Small intestine (tissue), 7 donors: ENCODE measurements around the gene NEK8. TPM values are rescaled to one million over a fixed set of nuclear protein-coding genes. Genes with fewer than 3 reads are reported as not detected.
"Not testable (repeated sequence)": the region's sequence is repeated elsewhere in the genome, so short reads cannot be mapped to it uniquely, and the experiment has no call there.

Experiments
- DNase-seq, 2 donors: peaks; one replicate each; pipeline versions ENCODE4 v3.0.0 to v3.0.0-alpha.2; 2013
- FAIRE-seq: peaks from 2 replicates; lab custom pipeline; 2012; peaks lifted over from hg19 to GRCh38; lab: Jason Lieb, UNC
- H3K27ac ChIP-seq, 3 donors: one replicate each; pipeline ENCODE4 v1.5.1; 2013; ENCODE audit warnings: low read length in 2 of 3, mild to moderate bottlenecking in 2 of 3, control low read depth in 1 of 3, inconsistent platforms in 1 of 3, low read depth in 1 of 3, moderate library complexity in 1 of 3
- H3K27me3 ChIP-seq, 3 donors: one replicate each; pipeline ENCODE4 v1.6.1; 2013; ENCODE audit warnings: low read length in 3 of 3, inconsistent platforms in 1 of 3; ENCODE audit not compliant: control insufficient read depth in 3 of 3, insufficient read depth in 3 of 3
- H3K36me3 ChIP-seq, 3 donors: one replicate each; pipeline ENCODE4 v1.6.1; 2013; ENCODE audit warnings: low read length in 3 of 3, inconsistent platforms in 1 of 3, low read depth in 1 of 3, mild to moderate bottlenecking in 1 of 3, moderate library complexity in 1 of 3; ENCODE audit not compliant: control insufficient read depth in 3 of 3, insufficient read depth in 2 of 3
- H3K4me1 ChIP-seq, 3 donors: one replicate each; pipeline ENCODE4 v1.6.1; 2013; ENCODE audit warnings: low read length in 2 of 3, inconsistent platforms in 1 of 3, low read depth in 1 of 3, mild to moderate bottlenecking in 1 of 3, moderate library complexity in 1 of 3; ENCODE audit not compliant: control insufficient read depth in 3 of 3, insufficient read depth in 2 of 3
- H3K4me3 ChIP-seq, 3 donors: one replicate each; pipeline ENCODE4 v1.5.1; 2013; ENCODE audit warnings: low read length in 3 of 3, control low read depth in 1 of 3, inconsistent platforms in 1 of 3, low read depth in 1 of 3, mild to moderate bottlenecking in 1 of 3, moderate library complexity in 1 of 3
- H3K9me3 ChIP-seq, 2 donors: one replicate each; pipeline ENCODE4 v1.6.1; 2013; ENCODE audit warnings: low read depth in 1 of 2, low read length in 1 of 2; ENCODE audit not compliant: control insufficient read depth in 2 of 2, insufficient read depth in 1 of 2
- WGBS, 3 donors: extraction: QIAGEN DNeasy Blood & Tissue Kit; methylation state at CpG; one replicate each; pipeline ENCODE4 v1.1.7; 2013; 5-methylcytosine and 5-hydroxymethylcytosine counted together
- polyA plus RNA-seq, 4 donors: library from polyadenylated mRNA; stranded (reverse) in 3 of 4; unstranded in 1 of 4; fragments of 200-250 nt in 3 of 4; fragments of 120-200 nt in 1 of 4; gene quantifications; one replicate each; pipeline versions ENCODE4 v1.2.1 to v1.2.3, GENCODE V29; 2013
- donor health status: healthy with polysubstance abuse.
- donor health status: control.
- donor health status: control.
- donor health status: Bipolar disorder and iron deficiency.
- donor health status: healthy.

The NEK8 gene
- polyA plus RNA-seq, 4 donors: 3.5 to 5.7 (median 3.6) TPM

- no peak for FAIRE-seq
- WGBS, 3 donors: 88 to 96% (median 91%) methylated on average over 6 of the region's 6 CpGs
Measured at GRCh38 chr17:28773736-28774135, 45.1 kb downstream of the NEK8 start.

DNA sequence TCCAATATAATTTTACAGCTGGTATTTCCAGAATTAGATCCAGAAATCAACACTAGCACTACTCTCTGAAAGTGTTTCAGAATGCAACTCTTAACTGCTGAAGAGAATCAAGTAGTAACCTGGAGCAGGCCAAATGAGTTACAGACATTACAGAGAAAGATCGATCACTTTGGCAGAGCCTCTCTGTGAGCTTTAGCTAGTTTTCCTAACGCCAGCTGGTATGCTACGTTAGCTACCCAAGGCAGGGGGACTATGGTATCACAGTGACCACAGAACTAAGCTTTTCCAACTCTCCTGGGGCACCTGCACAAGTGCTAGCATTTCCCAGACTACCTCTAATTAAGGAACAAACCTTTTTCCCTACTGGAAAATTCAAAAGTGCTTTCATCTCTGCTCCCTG lies 45.6 kb downstream of the NEK8 start:
- WGBS, 3 donors: 67 to 74% (median 72%) methylated on average over 3 of the region's 3 CpGs
- H3K4me1 ChIP-seq: no peaks in the 10 kb centered on the region
- H3K36me3 ChIP-seq: peaks cover 0 to 26% (median 8%) of the 10 kb centered on the region in 3 donors
- no peak for DNase-seq
- H3K9me3 ChIP-seq: no peaks in the 10 kb centered on the region
- FAIRE-seq: no peak
- H3K27me3 ChIP-seq: no peaks in the 10 kb centered on the region
- no peak overlapping the region for H3K4me3 ChIP-seq
- H3K27ac ChIP-seq: no peak overlapping the region

More at GRCh38 chr17:28773736-28774135, 45.1 kb downstream of the NEK8 start:
- Histone ChIP-seq H3K4me1 (no peaks in the 10 kb centered on the region), H3K4me3 (no peak overlapping the region), H3K27me3 (no peaks in the 10 kb centered on the region), H3K9me3 (no peaks in the 10 kb centered on the region), H3K27ac (no peak overlapping the region), H3K36me3 (peaks cover 0 to 26% (median 8%) of the 10 kb centered on the region in 3 donors)
- DNase-seq: no peak

DNA sequence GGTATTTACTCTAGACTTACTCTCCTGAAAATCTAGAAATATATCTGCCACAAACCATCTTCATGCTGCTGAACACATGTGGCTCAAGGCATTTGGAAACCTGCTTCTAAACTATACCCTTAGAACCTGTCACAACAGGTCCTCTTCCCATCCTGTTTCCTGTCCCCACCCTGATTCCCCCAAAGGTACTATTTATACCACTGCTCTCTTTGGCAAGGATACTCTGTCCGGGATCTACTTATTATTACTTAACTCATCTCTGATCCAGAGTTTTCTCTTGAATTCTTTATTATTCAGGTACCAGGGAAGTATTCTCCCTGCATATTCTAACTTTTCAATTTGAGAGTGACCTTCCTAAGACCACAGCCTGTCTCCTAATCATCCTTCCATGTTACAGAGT lies 48.6 kb downstream of the NEK8 start:
- Histone ChIP-seq H3K9me3 (no peaks in the 10 kb centered on the region), H3K27me3 (no peaks in the 10 kb centered on the region), H3K4me1 (no peaks in the 10 kb centered on the region), H3K27ac (no peak overlapping the region), H3K36me3 (peaks cover 0 to 32% (median 8%) of the 10 kb centered on the region in 3 donors), H3K4me3 (no peak overlapping the region)
- FAIRE-seq: no peak
- 49 to 86% (median 65%) methylated on average over 1 of the region's 1 CpG for WGBS, 3 donors
- no peak for DNase-seq

- not testable (repeated sequence) for FAIRE-seq, DNase-seq, H3K4me1 ChIP-seq, H3K27me3 ChIP-seq, H3K4me3 ChIP-seq, H3K9me3 ChIP-seq, H3K27ac ChIP-seq
- WGBS, 3 donors: 95 to 97% (median 96%) methylated on average over 13 of the region's 13 CpGs
- H3K36me3 ChIP-seq: peaks cover 0 to 21% (median 4%) of the 10 kb centered on the region in 3 donors
Measured at GRCh38 chr17:28779601-28780000, 51.0 kb downstream of the NEK8 start.

DNA sequence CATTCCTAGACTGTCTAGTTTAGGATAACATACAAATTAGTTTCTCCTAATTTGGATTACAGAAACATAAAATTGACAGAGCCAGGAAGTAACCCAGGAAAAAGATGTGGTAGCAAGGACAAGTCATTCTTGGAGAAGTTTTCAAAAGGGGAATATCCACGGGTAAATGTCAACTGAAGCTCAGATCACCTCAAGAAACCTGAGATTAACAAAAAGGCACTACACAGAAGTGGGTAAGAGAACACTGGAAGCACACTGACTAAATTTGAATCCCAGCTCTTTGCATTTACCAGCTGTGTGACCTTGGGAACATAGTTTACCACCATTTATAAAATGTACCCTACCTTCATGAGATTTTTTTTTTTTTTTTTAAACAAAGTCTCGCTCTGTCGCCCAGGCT lies 54.6 kb downstream of the NEK8 start:
- DNase-seq (no peak), FAIRE-seq (no peak)
- Histone ChIP-seq H3K9me3 (no peaks in the 10 kb centered on the region), H3K4me1 (no peaks in the 10 kb centered on the region), H3K27me3 (no peaks in the 10 kb centered on the region), H3K27ac (no peak overlapping the region), H3K4me3 (no peak overlapping the region), H3K36me3 (peaks cover 0 to 15% (median 2%) of the 10 kb centered on the region in 3 donors)
- 86 to 88% (median 86%) methylated on average over 3 of the region's 3 CpGs for WGBS, 3 donors

GRCh38 chr17:28788100-28788499 lies 59.5 kb downstream of the NEK8 start:
- H3K27ac ChIP-seq: no peak overlapping the region
- no peaks in the 10 kb centered on the region for H3K27me3 ChIP-seq
- H3K36me3 ChIP-seq: peaks cover 2 to 13% (median 3%) of the 10 kb centered on the region in 3 donors
- H3K4me1 ChIP-seq: no peaks in the 10 kb centered on the region
- 93 to 94% (median 93%) methylated on average over 4 of the region's 4 CpGs for WGBS, 3 donors
- DNase-seq: no peak
- no peaks in the 10 kb centered on the region for H3K9me3 ChIP-seq
- H3K4me3 ChIP-seq: no peak overlapping the region
- no peak for FAIRE-seq

Other genes starting within 250 kb of the NEK8 start
- under 1 TPM in 1 of 4 donors, not detected in 3; 0.16 TPM for gene FOXN1, start 222.4 kb upstream of the NEK8 start, polyA plus RNA-seq
- 10 to 100 TPM; 14.6 to 57.0 (median 29.9) TPM for gene UNC119, start 176.2 kb upstream of the NEK8 start, polyA plus RNA-seq
- 100 to 1,000 TPM in 1 of 4 donors, 10 to 100 TPM in 3; 24.8 to 131 (median 39.8) TPM for gene PIGS, start 157.3 kb upstream of the NEK8 start, polyA plus RNA-seq
- 10 to 100 TPM; 27.6 to 85.0 (median 42.9) TPM for gene ALDOC, start 151.9 kb upstream of the NEK8 start, polyA plus RNA-seq
- 10 to 100 TPM; 20.3 to 39.3 (median 35.4) TPM for gene SPAG5, start 129.8 kb upstream of the NEK8 start, polyA plus RNA-seq
- gene RSKR, start 114.6 kb upstream of the NEK8 start, polyA plus RNA-seq: 10 to 100 TPM in 1 of 4 donors, 1 to 10 TPM in 1, under 1 TPM in 2; 0.22 to 13.0 (median 1.9) TPM
- gene BLTP2, start 83.6 kb upstream of the NEK8 start, polyA plus RNA-seq: 10 to 100 TPM; 15.7 to 58.5 (median 30.5) TPM
- gene SDF2, start 66.9 kb upstream of the NEK8 start, polyA plus RNA-seq: 10 to 100 TPM; 45.4 to 61.8 (median 49.6) TPM
- gene SUPT6H, start 66.6 kb upstream of the NEK8 start, polyA plus RNA-seq: 10 to 100 TPM; 26.4 to 69.7 (median 29.0) TPM
- gene PROCA1, start 16.9 kb upstream of the NEK8 start, polyA plus RNA-seq: 1 to 10 TPM; 2.3 to 5.4 (median 4.4) TPM
- gene RAB34, start 10.9 kb upstream of the NEK8 start, polyA plus RNA-seq: 10 to 100 TPM in 3 of 4 donors, 1 to 10 TPM in 1; 4.2 to 76.4 (median 32.2) TPM
- gene RPL23A, start 8.8 kb upstream of the NEK8 start, polyA plus RNA-seq: 1,000 to 10,000 TPM in 3 of 4 donors, 100 to 1,000 TPM in 1; 783 to 1,912 (median 1,526) TPM
- 10 to 100 TPM; 10.7 to 21.3 (median 11.6) TPM for gene TLCD1, start 2.6 kb upstream of the NEK8 start, polyA plus RNA-seq
- gene TRAF4, start 15.2 kb downstream of the NEK8 start, polyA plus RNA-seq: 100 to 1,000 TPM in 2 of 4 donors, 10 to 100 TPM in 2; 58.8 to 203 (median 128) TPM
- gene FAM222B, start 114.0 kb downstream of the NEK8 start, polyA plus RNA-seq: 10 to 100 TPM in 3 of 4 donors, 1 to 10 TPM in 1; 9.7 to 28.1 (median 13.4) TPM
- gene ERAL1, start 126.2 kb downstream of the NEK8 start, polyA plus RNA-seq: 10 to 100 TPM; 38.5 to 48.9 (median 46.7) TPM
- gene FLOT2, start 168.9 kb downstream of the NEK8 start, polyA plus RNA-seq: 10 to 100 TPM; 19.9 to 73.8 (median 36.8) TPM
- 10 to 100 TPM in 2 of 4 donors, 1 to 10 TPM in 2; 7.3 to 11.3 (median 8.8) TPM for gene DHRS13, start 174.3 kb downstream of the NEK8 start, polyA plus RNA-seq
- gene PHF12, start 222.7 kb downstream of the NEK8 start, polyA plus RNA-seq: 10 to 100 TPM in 3 of 4 donors, 1 to 10 TPM in 1; 6.5 to 26.1 (median 15.1) TPM